Measurements from ENCODE around the gene LOXL3. TPM values are rescaled to one million over a fixed set of nuclear protein-coding genes. Genes with fewer than 3 reads are reported as not detected.

LOXL3 gene
- total and polyA plus RNA-seq, 2 donors from 2014 or later: 2.4 to 9.7 TPM

DNA sequence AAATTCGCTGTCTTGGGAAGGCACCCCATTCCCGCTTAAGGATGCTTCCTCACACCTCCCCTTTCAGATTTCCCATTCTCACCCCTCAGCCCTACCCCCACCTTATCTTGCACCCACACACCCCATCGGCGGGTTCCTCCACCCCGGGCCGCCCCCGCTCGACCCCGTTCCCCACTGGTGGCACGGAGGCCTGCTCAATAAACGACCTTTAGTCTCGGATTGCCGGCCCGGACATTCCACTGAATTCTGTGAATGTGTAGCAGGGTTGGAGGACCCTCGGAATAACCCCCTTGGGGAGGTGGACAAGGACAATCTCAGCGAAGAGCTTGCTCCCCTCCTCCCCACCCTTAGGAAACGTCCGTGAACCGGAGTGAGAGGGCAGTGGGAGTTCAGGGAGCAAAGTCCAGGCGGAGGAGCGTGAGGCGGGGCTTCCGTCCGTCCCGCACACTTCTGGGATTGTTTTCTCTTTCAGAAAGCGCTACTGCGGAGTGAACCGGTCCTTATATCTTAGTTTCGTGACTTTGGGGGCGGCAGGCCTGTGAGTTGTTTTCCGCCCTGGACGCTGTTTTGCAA is 51.5 kb downstream of the LOXL3 start:
- intact Hi-C loops (cut with DNase I): no loop called here
- TF ChIP-seq, protein P1, sequence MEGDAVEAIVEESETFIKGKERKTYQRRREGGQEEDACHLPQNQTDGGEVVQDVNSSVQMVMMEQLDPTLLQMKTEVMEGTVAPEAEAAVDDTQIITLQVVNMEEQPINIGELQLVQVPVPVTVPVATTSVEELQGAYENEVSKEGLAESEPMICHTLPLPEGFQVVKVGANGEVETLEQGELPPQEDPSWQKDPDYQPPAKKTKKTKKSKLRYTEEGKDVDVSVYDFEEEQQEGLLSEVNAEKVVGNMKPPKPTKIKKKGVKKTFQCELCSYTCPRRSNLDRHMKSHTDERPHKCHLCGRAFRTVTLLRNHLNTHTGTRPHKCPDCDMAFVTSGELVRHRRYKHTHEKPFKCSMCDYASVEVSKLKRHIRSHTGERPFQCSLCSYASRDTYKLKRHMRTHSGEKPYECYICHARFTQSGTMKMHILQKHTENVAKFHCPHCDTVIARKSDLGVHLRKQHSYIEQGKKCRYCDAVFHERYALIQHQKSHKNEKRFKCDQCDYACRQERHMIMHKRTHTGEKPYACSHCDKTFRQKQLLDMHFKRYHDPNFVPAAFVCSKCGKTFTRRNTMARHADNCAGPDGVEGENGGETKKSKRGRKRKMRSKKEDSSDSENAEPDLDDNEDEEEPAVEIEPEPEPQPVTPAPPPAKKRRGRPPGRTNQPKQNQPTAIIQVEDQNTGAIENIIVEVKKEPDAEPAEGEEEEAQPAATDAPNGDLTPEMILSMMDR (IDR thresholded peaks at IDR 0.05; ENCODE audit: borderline replicate concordance, extremely low read depth, insufficient read depth): no peak
- Histone ChIP-seq H3K4me3 (ENCODE audit: low read length in 3 of 3) (peak overlapping the region; percentile 41 to 89 (median 83)), H3K9me3 (ENCODE audit: control insufficient read depth in 2 of 3, insufficient read depth in 1 of 3, low read length in 3 of 3) (no peaks in the 10 kb centered on the region), H3K4me1 (ENCODE audit: control insufficient read depth in 2 of 3, insufficient read depth in 2 of 3, low read depth in 1 of 3, low read length in 3 of 3) (peaks cover 0 to 35% (median 22%) of the 10 kb centered on the region in 3 donors), H3K36me3 (ENCODE audit: control insufficient read depth in 2 of 3, insufficient read depth in 3 of 3, low read length in 3 of 3) (peaks cover 3 to 17% (median 8%) of the 10 kb centered on the region in 3 donors), H3K9ac (ENCODE audit: low read length in 3 of 3) (peak overlapping the region in 1 of 3 donors; percentile 75), H3K27me3 (ENCODE audit: control insufficient read depth, insufficient read depth, low read length) (peaks cover 10% of the 10 kb centered on the region), H3K27ac (ENCODE audit: low read depth in 2 of 2, low read length in 2 of 2) (peak overlapping the region; percentile 86 to 87)
- DNase-seq (peak; percentile 45 to 76 (median 72)), FAIRE-seq (no peak)

DNA sequence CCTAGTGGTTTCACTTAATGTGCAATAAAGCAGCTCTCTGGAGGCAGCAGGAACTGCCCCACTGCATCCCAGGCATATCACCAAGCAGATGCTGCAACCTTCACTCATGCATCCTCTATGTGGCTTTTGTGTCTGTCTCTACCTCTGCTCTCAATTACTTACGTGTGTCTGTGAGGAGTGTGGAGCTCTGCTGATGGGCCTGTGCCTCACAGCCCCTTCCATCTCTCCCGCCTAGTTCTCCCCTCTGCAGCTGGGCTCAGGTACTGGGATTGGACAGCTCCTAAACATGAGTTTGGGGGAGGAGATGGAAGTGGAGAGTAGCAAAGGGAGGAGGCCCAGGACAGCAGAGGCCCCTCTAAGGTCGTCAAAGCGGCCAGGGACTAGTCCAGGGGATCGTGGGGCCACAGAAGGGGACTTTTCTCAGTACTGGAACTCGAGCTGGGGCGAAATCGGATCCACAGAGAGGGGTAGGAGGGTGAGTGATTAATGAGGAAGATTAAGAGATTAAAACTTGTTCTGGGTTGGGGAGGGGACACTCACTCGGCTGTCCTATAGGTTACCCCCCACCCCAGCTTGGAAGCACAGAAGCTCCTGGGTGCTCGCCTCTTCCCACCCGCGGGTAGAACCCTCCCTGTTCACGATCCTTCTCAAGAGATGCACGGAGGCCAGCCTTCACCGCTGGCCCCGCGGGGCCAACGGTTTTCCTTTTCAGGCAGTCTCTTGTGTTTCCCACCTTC is 52.2 kb downstream of the LOXL3 start:
- H3K36me3 ChIP-seq (ENCODE audit: control insufficient read depth in 2 of 3, insufficient read depth in 3 of 3, low read length in 3 of 3): peaks cover 3 to 17% (median 8%) of the 10 kb centered on the region in 3 donors
- H3K9me3 ChIP-seq (ENCODE audit: control insufficient read depth in 2 of 3, insufficient read depth in 1 of 3, low read length in 3 of 3): no peaks in the 10 kb centered on the region
- FAIRE-seq (no peak), DNase-seq (peak in 4 of 5 donors; percentile 86 to 93 (median 87))
- TF ChIP-seq, protein P1 (IDR thresholded peaks at IDR 0.05; ENCODE audit: borderline replicate concordance, extremely low read depth, insufficient read depth): no peak
- no peak overlapping the region for H3K9ac ChIP-seq (ENCODE audit: low read length in 3 of 3)
- intact Hi-C loops (cut with DNase I): no loop called here
- H3K4me1 ChIP-seq (ENCODE audit: control insufficient read depth in 2 of 3, insufficient read depth in 2 of 3, low read depth in 1 of 3, low read length in 3 of 3): peaks cover 0 to 30% (median 18%) of the 10 kb centered on the region in 3 donors
- H3K4me3 ChIP-seq (ENCODE audit: low read length in 3 of 3): peak overlapping the region in 2 of 3 donors; percentile 83 to 89
- H3K27me3 ChIP-seq (ENCODE audit: control insufficient read depth, insufficient read depth, low read length): peaks cover 12% of the 10 kb centered on the region
- H3K27ac ChIP-seq (ENCODE audit: low read depth in 2 of 2, low read length in 2 of 2): no peak overlapping the region

DNA sequence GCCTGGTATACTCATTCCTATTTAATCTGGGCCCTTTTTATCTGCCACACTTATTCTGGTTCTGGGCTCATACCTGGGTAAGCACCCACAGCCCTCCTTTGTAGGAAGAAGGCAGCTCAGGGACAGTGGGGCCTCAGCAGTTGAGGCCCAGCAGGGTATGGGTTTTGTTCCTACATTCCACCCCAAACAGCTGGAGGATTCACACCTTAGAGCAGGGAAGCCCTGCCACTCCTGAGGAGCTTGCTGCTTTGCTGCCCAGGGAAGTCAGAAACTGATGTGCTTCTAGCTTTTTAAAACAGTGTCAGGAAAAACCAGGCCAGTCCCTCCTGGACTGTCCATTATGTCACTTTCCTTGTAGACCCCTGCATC is 53.2 kb downstream of the LOXL3 start:
- no peak overlapping the region for H3K9ac ChIP-seq (ENCODE audit: low read length in 3 of 3)
- H3K27me3 ChIP-seq (ENCODE audit: control insufficient read depth, insufficient read depth, low read length): peaks cover 12% of the 10 kb centered on the region
- FAIRE-seq (no peak), DNase-seq (no peak)
- no peak overlapping the region for H3K27ac ChIP-seq (ENCODE audit: low read depth in 2 of 2, low read length in 2 of 2)
- TF ChIP-seq, protein P1 (IDR thresholded peaks at IDR 0.05; ENCODE audit: borderline replicate concordance, extremely low read depth, insufficient read depth): no peak
- H3K36me3 ChIP-seq (ENCODE audit: control insufficient read depth in 2 of 3, insufficient read depth in 3 of 3, low read length in 3 of 3): peaks cover 3 to 11% (median 5%) of the 10 kb centered on the region in 3 donors
- peaks cover 0 to 26% (median 11%) of the 10 kb centered on the region in 3 donors for H3K4me1 ChIP-seq (ENCODE audit: control insufficient read depth in 2 of 3, insufficient read depth in 2 of 3, low read depth in 1 of 3, low read length in 3 of 3)
- no peaks in the 10 kb centered on the region for H3K9me3 ChIP-seq (ENCODE audit: control insufficient read depth in 2 of 3, insufficient read depth in 1 of 3, low read length in 3 of 3)
- intact Hi-C loops (cut with DNase I): no loop called here
- no peak overlapping the region for H3K4me3 ChIP-seq (ENCODE audit: low read length in 3 of 3)

All from kidney (tissue), 14 donors.